ENCODE data around the gene SAPCD1. TPM values are rescaled to one million over a fixed set of nuclear protein-coding genes. Genes with fewer than 3 reads are reported as not detected.

SAPCD1 gene
- total and polyA plus RNA-seq, 2 donors (not counting 1 experiment from before 2014, with no cell fraction given) = 12.9 TPM

DNA sequence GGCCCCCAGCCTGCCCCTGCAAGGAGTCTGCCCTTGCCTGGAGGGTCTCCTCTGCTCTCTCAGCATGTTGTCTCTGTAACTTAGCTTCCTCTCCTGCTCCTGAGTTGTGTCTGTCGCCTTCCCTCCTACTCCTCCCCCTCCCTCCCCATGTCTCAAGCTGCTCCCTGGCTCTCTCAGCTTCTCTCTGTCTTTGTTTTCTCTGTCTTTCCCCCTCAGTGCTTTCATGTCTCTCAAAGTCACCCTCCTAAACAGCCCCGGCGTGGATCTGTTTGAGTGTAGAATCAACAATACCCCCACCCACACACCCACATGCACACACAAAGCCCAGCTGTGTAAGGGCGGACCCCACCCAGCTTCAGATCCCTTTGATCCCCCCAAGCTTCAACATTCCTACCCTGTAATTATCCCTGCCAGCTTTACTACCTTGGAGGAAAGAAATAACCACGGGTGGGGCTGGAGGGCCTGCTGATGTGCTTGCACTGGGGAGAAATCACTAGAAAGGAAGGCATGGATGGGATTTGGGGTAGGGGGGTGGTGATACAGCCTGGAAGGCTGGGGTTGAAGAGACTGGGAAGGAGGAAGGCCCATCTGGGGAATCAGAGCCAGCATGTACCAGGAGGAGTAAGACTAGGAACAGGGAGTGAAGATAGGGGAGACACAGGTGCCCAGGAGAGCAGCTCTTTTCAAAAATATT lies 48.3 kb upstream of the SAPCD1 start:
- POLR2A ChIA-PET = no interaction called here
- H4K20me1 ChIP-seq (ENCODE audit: control insufficient read depth, insufficient read depth, low read length, poor library complexity, severe bottlenecking) = no peaks in the 10 kb centered on the region
- WGBS (ENCODE audit: insufficient coverage) = 78% methylated on average over 4 of the region's 5 CpGs
- H2AFZ ChIP-seq (ENCODE audit: insufficient read depth, low read depth, low read length, poor library complexity, severe bottlenecking) = no peak overlapping the region
- no peaks in the 10 kb centered on the region for H3K36me3 ChIP-seq (replicated peaks in 1 of 2; ENCODE audit: control extremely low read depth in 1 of 2, control insufficient read depth in 1 of 2, extremely low read depth in 1 of 2, insufficient read depth in 2 of 2, low read length in 1 of 2)
- peaks cover 0 to 6% (median 0%) of the 10 kb centered on the region in 4 experiments for H3K27me3 ChIP-seq (replicated peaks in 1 of 4; ENCODE audit: control extremely low read depth in 1 of 4, control insufficient read depth in 3 of 4, insufficient read depth in 4 of 4, low read length in 3 of 4)
- DNase-seq (no peak), ATAC-seq (ENCODE audit: low read depth) (no peak)
- CTCF ChIA-PET = interaction anchor here (1.8 to 3.3 kb wide), 2 partner anchors 55 to 100 kb away, joined by 3 to 10 read pairs; no protein-coding TSS in a partner anchor
- H3K9me3 ChIP-seq (ENCODE audit: control extremely low read depth in 1 of 3, control insufficient read depth in 2 of 3, insufficient read depth in 1 of 3, low read length in 2 of 3) = no peaks in the 10 kb centered on the region
- H3K27ac Mint-ChIP-seq = no peak overlapping the region
- TF ChIP-seq EZH2 (IDR thresholded peaks at IDR 0.05; ENCODE audit: borderline replicate concordance, insufficient read depth, low read depth, low read length, poor library complexity, severe bottlenecking) = no peak
- TF ChIP-seq, protein P1, sequence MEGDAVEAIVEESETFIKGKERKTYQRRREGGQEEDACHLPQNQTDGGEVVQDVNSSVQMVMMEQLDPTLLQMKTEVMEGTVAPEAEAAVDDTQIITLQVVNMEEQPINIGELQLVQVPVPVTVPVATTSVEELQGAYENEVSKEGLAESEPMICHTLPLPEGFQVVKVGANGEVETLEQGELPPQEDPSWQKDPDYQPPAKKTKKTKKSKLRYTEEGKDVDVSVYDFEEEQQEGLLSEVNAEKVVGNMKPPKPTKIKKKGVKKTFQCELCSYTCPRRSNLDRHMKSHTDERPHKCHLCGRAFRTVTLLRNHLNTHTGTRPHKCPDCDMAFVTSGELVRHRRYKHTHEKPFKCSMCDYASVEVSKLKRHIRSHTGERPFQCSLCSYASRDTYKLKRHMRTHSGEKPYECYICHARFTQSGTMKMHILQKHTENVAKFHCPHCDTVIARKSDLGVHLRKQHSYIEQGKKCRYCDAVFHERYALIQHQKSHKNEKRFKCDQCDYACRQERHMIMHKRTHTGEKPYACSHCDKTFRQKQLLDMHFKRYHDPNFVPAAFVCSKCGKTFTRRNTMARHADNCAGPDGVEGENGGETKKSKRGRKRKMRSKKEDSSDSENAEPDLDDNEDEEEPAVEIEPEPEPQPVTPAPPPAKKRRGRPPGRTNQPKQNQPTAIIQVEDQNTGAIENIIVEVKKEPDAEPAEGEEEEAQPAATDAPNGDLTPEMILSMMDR (IDR thresholded peaks at IDR 0.05) = no peak
- no peaks in the 10 kb centered on the region for H3K9me3 Mint-ChIP-seq (ENCODE audit: insufficient read depth)
- no peak overlapping the region for H3K4me3 Mint-ChIP-seq
- H3K4me2 ChIP-seq (replicated peaks; ENCODE audit: low read depth, low read length, poor library complexity, severe bottlenecking) = no peak overlapping the region
- peaks cover 3% of the 10 kb centered on the region for H3K27me3 Mint-ChIP-seq
- intact Hi-C loops (cut with micrococcal nuclease) = no loop called here
- no peak overlapping the region for H3K4me3 ChIP-seq (ENCODE audit: control extremely low read depth in 1 of 5, extremely low read depth in 1 of 5, insufficient read depth in 1 of 5, low read depth in 2 of 5, low read length in 4 of 5)
- peaks cover 10 to 16% of the 10 kb centered on the region in 2 donors for H3K4me1 ChIP-seq (ENCODE audit: control insufficient read depth in 2 of 2, insufficient read depth in 2 of 2, low read length in 2 of 2)
- H3K79me2 ChIP-seq (ENCODE audit: control insufficient read depth, insufficient read depth, low read length) = no peaks in the 10 kb centered on the region
- H3K9ac ChIP-seq (ENCODE audit: low read length) = no peak overlapping the region
- no peak overlapping the region for H3K27ac ChIP-seq (ENCODE audit: low read length in 2 of 2)
- peaks cover 14% of the 10 kb centered on the region for H3K4me1 Mint-ChIP-seq

Data from B cell (primary cell).